Measurements from ENCODE around the gene PGA5.
"Not testable (repeated sequence)": the region's sequence is repeated elsewhere in the genome, so short reads cannot be mapped to it uniquely, and the experiment has no call there.

PGA5 gene

DNA sequence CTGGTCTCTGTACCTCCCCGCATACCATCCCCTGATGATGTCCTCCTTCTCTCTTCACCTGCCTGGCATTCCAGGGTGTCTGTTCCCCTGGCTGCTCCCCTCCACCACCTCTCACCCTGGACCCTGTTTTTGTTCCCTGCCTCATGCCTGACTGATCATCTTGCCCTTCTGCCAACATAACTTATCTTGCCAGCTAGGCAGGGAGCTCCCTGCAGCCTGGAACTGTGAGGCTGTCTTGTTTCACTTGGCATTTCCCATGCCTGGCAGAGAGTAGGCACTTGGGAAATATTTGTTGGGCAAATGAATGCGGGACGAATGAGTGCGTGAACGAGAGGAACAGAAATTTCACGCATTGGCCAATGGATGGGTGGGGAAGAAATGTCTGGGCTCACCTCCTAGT is 11.5 kb upstream of the PGA5 start:
- DNase-seq = not testable (repeated sequence)

DNA sequence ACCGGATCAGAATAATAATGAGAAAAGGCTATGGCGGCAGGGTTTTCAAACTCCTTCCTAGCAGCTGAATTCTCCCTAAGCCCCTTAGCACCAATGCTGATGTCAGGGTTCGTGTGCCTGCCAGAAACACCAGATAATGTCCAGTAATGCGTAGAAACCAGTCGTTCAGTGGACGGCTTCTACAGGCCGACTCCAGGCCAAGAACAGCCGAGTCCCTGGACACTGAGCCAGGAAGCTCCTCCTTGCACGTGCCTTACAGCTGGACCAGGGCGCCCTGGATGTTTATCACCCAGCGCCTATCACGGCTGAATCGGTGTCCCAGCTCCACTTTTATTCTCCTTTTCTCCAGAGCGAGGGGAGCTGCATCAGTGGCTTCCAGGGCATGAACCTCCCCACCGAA is 9.9 kb upstream of the PGA5 start:
- not testable (repeated sequence) for DNase-seq

DNA sequence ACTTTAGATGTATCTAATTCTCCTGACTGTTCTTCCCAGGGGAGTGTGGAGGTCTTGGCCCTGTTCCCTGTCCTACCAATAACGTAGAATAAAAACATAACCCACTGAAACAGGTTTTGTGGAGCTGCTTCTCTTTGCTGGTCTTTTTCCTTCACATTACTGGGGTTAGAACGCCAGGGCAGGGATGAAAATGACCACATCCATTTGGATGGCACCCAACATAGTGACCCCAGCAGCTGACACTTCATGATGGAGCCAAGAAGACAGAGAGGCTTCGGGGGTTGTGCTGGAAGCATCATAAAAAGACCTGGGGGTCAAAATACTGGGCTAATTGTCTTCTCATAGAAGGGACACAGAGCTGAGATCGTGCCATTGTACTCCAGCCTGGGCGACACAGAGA is 9.4 kb upstream of the PGA5 start:
- not testable (repeated sequence) for DNase-seq

DNA sequence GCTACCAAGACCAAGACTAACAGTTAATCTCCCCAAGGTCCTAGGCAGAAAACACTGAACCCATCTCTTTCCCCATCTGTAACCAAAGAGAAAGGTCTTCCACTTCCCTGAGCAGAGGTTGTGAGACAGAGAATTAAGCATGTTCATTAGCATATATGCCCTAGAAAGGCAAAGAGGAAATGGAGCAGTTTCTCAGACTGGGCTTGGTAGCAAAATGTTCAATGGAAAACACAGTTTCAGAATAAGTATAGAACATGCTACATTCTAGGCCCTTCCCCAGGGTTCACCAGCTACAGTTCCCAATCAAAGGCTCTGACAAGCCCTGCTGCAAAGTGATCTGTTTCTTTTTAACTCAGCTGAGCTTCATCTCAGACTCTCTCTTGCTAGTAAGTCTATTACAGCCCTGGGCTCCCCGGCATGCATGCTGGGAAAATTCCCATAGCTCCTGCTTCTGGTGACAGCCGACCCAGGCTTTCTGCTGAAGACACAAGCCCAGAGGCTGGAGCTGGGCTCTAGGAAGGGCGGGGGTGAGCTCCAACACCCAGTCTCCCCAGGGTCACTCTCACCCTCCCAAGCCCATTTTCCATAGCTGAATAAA is 8.3 kb upstream of the PGA5 start:
- DNase-seq = not testable (repeated sequence)

DNA sequence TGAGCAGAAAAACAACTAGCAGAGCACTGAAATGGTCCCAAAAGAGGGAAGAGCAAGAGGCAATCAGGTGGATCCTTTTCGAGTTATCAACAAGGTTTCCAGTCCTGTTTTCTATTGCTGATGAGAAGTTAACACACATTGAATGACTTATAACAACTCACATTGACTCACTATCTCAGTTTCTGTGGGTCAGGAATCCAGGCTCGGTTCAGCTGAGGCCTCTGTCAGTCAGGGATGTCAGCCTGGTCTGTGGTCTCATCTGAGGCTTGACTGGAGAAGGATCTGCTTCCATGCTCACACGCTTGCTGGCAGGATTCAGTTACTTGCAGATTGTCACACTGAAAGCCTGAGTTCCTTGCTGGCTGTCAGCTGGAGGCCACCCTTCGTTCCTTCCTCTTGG is 3.8 kb upstream of the PGA5 start:
- not testable (repeated sequence) for DNase-seq

DNA sequence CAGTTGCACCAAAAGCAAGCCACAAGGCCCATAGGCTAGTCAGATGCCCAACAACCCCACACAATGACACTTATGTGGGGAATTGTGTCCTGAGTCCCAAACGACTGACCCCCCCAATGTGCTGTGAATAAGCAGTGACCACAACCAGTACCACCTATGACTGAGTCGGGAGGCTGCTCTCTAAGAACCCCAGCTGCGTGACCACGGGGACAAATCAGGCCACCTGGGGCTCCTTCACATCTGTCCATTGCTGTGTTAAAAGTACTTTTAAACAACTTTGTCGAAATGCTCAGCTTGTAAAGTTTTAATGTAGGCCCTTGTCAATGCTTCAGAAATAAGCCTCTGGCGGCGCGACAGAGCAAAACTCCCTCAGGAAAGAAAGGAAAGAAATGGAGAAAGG is 687 bp upstream of the PGA5 start:
- DNase-seq = not testable (repeated sequence)

DNA sequence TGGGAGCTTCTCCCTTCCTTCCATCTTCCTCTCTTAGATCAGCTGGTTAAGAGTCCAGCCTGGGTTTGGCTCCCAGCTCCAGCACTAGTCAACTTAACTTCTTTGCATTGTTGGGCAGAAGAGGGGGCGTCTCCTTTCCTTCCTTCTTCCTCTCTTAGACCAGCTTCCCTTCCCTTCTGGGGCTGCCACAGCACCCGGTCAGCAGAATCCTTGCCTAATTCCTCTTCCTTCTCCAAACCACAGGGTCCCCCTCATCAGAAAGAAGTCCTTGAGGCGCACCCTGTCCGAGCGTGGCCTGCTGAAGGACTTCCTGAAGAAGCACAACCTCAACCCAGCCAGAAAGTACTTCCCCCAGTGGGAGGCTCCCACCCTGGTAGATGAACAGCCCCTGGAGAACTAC is 551 bp downstream of the PGA5 start:
- not testable (repeated sequence) for DNase-seq

DNA sequence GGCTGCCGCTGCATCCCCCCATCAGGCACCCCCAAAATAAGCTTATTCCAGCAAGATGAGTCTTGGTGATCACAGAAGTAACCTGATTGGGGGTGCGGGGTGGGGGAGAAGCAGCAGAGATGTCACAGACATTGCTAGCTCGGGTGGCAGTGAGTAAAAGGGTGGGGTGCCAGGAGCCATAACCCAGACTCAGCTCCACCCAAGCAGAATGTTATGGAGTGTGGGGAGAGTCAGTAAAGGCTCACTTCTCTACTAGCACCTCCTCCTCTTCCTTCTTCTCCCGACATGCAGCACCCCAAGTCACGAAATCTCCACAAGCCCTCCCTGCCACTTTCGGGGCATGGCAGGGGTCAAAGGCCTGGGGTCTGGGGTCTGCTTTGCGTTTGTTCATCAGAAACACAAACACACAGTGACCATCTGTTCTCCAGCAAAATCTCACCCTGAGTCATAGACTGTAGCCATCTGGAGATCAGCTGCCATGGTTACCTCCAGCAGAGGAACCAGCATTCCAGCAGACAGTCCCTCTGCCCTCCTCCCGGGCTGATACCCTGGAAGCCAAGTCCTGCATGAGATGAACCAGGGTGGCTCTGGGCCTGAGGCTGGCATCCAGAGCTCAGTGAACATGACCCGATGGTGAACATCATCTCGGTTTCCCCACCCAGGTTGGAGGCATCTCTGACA is 4.4 kb downstream of the PGA5 start:
- DNase-seq = not testable (repeated sequence)

DNA sequence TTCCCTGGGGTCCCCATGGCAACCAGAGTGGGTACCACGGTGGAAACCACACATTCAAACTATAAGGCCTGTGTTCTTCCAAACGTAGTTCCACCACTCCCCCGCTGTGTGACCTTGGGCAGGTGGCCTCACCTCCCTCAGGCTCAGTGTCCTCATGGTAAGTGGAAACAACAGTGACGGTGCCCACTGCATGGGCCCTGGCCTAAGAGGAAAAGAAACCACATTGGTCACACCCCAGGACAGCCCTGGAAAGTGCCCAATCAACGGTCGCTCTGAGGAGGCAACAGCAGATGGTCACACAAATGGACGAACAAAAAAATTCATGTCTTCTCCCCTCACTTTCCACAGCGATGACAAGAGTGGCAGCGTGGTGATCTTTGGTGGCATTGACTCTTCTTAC is 7.1 kb downstream of the PGA5 start:
- not testable (repeated sequence) for DNase-seq

DNA sequence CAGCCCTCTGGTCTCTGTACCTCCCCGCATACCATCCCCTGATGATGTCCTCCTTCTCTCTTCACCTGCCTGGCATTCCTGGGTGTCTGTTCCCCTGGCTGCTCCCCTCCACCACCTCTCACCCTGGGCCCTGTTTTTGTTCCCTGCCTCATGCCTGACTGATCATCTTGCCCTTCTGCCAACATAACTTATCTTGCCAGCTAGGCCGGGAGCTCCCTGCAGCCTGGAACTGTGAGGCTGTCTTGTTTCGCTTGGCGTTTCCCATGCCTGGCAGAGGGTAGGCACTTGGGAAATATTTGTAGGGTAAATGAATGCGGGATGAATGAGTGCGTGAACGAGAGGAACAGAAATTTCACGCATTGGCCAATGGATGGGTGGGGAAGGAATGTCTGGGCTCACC is 8.2 kb downstream of the PGA5 start:
- DNase-seq = not testable (repeated sequence)

DNA sequence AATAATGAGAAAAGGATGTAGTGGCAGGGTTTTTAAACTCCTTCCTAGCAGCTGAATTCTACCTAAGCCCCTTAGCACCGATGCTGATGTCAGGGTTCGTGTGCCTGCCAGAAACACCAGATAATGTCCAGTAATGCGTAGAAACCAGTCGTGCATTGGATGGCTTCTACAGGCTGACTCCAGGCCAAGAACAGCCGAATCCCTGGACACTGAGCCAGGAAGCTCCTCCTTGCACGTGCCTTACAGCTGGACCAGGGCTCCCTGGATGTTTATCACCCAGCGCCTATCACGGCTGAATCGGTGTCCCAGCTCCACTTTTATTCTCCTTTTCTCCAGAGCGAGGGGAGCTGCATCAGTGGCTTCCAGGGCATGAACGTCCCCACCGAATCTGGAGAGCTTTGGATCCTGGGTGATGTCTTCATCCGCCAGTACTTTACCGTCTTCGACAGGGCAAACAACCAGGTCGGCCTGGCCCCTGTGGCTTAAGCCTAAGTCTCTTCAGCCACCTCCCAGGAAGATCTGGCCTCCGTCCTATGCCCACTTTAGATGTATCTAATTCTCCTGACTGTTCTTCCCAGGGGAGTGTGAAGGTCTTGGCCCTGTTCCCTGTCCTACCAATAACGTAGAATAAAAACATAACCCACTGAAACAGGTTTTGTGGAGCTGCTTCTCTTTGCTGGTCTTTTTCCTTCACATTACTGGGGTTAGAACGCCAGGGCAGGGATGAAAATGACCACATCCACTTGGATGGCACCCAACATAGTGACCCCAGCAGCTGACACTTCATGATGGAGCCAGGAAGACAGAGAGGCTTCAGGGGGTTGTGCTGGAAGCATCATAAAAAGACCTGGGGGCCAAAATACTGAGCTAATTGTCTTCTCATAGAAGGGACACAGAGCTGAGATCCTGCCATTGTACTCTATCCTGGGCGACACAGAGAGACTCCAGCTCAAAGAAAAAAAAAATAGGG is 10.1 kb downstream of the PGA5 start:
- DNase-seq = not testable (repeated sequence)

DNA sequence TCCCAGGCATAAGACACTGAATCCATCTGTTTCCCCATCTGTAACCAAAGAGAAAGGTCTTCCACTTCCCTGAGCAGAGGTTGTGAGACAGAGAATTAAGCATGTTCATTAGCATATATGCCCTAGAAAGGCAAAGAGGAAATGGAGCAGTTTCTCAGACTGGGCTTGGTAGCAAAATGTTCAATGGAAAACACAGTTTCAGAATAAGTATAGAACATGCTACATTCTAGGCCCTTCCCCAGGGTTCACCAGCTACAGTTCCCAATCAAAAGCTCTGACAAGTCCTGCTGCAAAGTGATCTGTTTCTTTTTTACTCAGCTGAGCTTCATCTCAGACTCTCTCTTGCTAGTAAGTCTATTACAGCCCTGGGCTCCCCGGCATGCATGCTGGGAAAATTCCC is 11.4 kb downstream of the PGA5 start:
- DNase-seq = peak; percentile 19

DNA sequence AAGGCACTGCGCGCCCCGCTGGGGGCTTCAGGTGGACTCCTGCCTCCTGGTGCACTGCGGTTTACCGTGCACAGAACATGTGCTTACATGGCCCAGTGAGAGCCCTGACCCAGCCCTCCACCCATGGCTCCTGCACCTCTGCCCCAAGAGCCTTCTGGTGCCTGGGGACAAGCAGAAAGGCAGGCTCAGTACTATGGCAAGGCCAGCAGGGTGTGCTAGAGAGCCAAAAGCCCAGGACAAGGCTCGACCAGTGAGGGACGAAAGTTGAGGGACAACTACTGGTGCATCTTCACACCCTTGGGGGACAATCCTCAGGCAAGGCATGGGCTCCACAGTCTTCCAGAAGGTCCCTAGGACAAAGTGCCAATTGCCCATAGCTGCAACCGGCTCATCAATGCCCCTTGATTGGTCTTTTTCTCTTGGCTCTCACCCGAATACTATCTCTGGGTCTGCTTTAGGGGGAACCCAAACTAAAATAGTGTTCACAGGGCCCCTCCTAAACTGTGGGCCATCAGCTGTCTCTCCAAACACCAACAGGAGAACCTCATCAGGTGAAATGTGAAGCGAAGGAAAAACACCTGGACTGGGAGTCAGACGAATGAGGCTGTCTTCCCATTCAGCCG is 13.5 kb downstream of the PGA5 start:
- DNase-seq = peak; percentile 84

DNA sequence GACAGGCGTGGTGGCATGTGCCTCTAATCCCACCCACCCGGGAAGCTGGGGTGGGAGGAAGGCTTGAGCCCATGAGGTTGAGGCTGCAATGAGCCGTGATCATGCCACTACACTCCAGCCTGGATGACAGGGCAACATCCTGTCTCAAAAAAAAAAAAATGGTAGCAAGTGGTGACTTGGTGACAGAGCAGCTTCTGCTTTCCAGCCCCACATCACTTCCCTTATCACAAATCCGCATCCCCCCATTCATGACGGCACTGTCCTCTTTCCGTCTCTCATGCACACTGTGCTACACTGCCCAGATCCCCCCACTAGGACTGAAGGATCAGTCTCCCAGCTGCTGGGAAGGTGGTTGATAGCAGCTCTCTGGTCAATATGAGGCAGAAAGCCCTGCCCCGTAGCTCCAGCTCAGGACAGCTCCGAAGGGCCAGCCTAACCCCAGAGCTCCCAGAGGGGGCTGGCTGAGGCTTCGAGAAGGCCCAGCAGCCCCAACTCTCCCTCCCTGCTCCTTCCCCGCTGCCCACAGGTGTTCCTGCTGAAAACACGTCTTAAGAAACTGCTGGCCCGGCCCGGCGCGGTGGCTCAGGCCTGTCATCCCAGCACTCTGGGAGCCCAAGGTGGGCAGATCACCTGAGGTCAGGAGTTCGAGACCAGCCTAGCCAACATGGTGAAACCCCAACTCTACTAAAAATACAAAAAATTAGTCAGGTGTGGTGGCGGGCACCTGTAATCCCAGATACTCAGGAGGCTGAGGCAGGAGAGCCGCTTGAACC is 15.9 kb downstream of the PGA5 start:
- no peak for DNase-seq

DNA sequence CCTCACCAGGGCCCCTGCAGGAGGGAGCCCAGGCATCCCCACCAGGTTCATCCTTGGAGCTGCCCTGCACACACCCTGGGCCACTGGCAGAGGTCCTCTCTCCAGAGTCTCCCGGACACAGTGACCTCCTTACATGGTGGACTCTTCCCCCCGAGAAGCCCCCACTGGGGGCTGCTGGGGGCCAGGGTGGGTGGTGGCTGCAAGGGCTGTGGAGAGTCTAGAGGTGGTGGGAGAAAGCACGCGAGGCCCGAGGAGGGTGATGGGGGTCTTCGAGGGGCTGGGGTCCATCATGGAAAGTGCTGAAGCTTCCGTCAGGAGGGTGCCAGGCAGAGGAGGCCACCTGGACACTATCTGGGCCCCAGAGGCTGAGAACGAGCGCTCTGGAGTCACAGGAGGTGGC is 17.6 kb downstream of the PGA5 start:
- no peak for DNase-seq

DNA sequence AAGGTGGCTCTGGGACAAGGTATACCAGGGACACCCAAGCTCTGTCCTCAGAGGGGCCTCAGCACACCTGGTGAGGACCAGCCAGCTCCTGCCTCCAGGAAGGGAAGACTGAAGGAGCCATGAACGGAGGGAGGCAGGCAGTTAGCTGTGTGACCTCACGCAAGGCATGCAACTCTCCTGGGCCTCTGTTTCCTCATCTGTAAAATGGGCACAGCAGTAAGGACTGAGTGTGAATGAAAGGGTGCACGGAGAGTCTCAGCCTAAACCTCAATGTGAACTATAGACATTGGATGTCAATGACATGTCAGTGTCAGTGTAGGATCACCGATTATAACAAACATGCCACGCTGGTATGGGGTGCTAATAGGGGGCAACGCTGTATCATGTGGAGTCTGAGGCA is 18.4 kb downstream of the PGA5 start:
- no peak for DNase-seq

DNA sequence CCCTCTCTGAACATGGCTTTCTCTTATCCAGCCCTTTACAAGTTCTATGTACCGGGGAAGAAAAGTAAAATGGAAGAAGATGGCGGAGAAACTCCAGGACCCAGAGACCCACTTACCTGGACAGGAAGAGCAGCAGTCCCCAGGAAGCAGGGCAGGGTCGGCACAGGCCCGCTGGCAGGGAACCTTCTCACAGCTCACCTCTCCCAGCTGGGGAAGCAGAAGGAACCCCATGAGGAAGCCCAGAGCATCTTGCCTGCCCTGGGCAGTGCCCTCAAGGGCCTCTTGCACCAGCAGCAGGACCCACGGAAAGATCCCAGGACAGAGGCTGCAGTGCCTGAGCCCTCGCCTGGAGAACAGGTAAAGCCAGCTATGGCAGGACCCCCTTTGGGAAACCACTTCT is 23.4 kb downstream of the PGA5 start:
- DNase-seq = no peak

DNA sequence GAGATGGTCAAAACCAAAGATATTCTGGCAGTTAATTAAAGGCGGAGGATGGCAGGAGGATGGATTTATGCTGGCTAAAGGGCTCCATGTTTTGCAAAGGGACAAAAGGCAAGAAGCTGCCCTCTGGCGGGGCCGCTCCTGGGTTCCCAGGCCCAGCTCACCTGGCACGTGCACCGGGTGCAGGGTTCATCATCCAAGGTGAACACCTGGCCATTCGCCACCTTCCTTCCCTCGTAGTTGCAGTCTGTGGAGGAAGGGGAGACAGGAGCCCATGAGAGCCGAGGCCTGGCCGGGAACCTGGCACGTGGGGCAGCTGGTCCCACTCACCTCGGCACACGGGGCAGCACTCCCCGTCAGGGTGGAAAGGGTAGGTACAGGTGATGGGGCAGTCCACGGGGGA is 23.8 kb downstream of the PGA5 start:
- DNase-seq = no peak

DNA sequence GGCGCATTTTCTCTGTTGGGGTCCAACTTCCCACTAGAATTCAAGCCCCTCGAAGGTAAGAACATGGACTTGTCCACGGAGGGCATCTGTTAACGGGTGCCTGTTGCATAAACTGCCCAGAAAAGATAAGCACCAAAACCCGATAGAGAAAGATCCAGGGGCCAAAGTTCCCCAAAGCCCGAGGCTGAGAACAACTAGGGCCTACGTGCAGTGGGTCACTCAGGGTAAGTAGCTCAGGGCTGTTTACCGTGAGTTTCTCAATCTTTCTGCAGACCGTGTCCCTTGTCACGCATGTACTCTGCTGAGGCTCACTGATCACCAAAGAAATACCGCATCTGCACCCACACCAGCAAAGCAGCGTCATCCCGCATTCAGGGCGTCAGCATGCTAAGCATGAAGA is 24.4 kb downstream of the PGA5 start:
- DNase-seq = no peak

DNA sequence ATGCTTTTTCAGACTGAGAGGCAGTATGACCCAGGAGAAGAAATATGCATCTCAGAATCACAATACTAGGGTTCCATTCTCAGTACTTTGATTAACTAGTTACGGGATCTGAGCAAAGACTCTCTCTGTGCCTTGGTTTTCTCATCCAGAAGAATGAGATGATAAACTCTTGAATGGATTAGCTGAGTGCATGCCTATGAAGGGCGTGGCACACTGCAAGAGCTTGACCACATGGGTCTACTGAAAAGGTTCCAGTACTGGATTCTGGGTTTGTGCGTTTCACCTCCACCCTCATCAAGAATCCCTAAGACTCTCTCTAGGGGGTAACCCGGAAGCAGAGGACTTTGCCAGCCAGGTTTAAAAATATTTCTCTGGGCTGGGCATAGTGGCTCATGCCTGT is 25.6 kb downstream of the PGA5 start:
- no peak for DNase-seq

DNA sequence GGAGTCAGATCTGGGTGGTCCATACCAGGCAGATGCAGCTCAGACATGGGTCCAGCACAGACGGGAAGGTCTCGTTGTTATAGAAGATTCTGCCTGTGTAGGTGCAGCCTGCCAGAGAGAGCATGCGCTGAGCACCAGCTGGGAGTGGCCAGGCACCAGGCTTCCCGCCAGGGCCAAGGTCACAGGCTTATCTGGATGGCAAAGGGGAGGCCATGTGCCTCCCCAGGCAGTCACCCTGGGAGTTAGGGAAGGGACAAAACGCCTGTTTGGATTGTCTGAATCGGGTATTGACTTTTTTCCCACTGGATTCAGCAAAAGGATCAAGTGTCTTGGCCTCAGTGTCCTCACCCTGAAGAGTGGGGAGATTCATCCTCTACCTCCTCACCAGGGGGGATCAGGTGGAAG is 26.5 kb downstream of the PGA5 start:
- no peak for DNase-seq

DNA sequence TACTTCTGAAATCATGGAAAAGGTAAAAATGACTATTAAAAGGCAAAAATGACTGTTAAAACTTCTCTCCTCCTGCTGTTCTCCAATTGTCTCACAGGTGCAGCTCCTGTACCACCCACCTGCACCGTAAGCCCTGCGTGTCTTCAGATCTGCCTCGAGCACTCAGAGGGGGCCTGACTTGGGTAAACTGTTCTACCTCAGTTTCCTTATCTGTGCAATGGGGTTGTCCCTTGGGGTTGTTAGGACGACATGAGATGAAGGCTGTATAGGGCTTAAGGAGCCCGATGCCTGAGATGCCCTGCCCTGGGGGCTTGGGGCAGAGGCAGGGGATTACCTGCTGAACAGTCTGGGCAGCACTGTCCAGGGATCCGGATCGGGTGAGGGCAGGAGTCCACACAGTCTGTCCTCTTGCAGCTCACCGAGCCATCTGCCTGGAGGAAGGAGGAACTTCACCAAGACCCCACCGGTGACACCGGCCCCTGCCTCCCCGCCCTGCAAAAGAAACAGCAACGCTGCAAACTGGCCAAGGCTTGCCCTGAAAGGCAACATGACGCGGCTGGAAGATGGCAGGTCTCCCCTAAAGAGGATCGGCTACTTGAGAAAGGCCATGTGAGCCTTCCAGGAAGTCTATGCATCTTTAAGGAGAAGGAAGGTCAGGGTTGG is 27.7 kb downstream of the PGA5 start:
- DNase-seq = no peak
